ENCODE measurements around the gene TGFBR2.

- TF ChIP-seq, protein P1, sequence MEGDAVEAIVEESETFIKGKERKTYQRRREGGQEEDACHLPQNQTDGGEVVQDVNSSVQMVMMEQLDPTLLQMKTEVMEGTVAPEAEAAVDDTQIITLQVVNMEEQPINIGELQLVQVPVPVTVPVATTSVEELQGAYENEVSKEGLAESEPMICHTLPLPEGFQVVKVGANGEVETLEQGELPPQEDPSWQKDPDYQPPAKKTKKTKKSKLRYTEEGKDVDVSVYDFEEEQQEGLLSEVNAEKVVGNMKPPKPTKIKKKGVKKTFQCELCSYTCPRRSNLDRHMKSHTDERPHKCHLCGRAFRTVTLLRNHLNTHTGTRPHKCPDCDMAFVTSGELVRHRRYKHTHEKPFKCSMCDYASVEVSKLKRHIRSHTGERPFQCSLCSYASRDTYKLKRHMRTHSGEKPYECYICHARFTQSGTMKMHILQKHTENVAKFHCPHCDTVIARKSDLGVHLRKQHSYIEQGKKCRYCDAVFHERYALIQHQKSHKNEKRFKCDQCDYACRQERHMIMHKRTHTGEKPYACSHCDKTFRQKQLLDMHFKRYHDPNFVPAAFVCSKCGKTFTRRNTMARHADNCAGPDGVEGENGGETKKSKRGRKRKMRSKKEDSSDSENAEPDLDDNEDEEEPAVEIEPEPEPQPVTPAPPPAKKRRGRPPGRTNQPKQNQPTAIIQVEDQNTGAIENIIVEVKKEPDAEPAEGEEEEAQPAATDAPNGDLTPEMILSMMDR (optimal IDR thresholded peaks at IDR 0.05 in 1 of 3, IDR thresholded peaks at IDR 0.05 in 1 of 3, conservative IDR thresholded peaks at IDR 0.05 in 1 of 3; ENCODE audit: extremely low read depth in 1 of 3, insufficient read depth in 2 of 3, low read length in 3 of 3), result no peak
- no peak for TF ChIP-seq EZH2 (IDR thresholded peaks at IDR 0.05; ENCODE audit: low read length)
Measured at GRCh38 chr3:30625541-30626438, 19.4 kb downstream of the TGFBR2 start.

Measured in keratinocyte (primary cell).